K562 (cell line): Measurements from ENCODE around the gene ACY1.

ENCODE experiments used
- CBX2 ChIP-seq: fragments of 200-600 bp; sonication (generic); IDR thresholded peaks from one replicate; pipeline ENCODE4 v1.6.1; 2012; ENCODE audit warnings: mild to moderate bottlenecking, low read length, inconsistent platforms; ENCODE audit not compliant: insufficient read depth, poor library complexity, severe bottlenecking
- EP300 ChIP-seq: IDR thresholded peaks from 2 replicates; pipeline ENCODE4 v1.6.1; 2012; ENCODE audit warnings: low read length, improper control_type of control experiment
- MECOM ChIP-seq: fragments of 250-450 bp; sonication (Bioruptor Pico); IDR thresholded peaks from 2 replicates; pipeline ENCODE4 v1.8.0; 2022; ENCODE audit warnings: inconsistent platforms
- POU5F1 ChIP-seq: fragments of 150-350 bp; IDR thresholded peaks from 2 replicates; pipeline ENCODE4 v1.6.1; 2014; ENCODE audit warnings: borderline replicate concordance, low read length, low read depth, mild to moderate bottlenecking; ENCODE audit not compliant: partially characterized antibody
- SRF ChIP-seq, 2 experiments: fragments of 250-450, 450-650 bp in 1 of 2; sonication (Bioruptor Pico) in 1 of 2; sonication (generic) in 1 of 2; formaldehyde crosslinking; IDR thresholded peaks; 2 replicates each; pipeline versions ENCODE4 v1.5.0 to v1.5.1; 2020 to 2022; ENCODE audit warnings: mild to moderate bottlenecking in 1 of 2, missing genetic modification reagents in 1 of 2
- TEAD4 ChIP-seq, 2 experiments: sonication (generic) in 1 of 2; formaldehyde crosslinking in 1 of 2; IDR thresholded peaks; 2 replicates each; pipeline versions ENCODE4 v1.6.1 to v1.8.0; 2012 to 2022; ENCODE audit warnings: borderline replicate concordance in 1 of 2, inconsistent platforms in 1 of 2, low read length in 1 of 2, mild to moderate bottlenecking in 1 of 2, missing genetic modification reagents in 1 of 2

GRCh38 chr3:52026041-52026440 lies 42.7 kb downstream of the ACY1 start:
- TF ChIP-seq MECOM (CRISPR knock-in tag) (no peak), SRF (CRISPR knock-in tag; IDR thresholded peaks at IDR 0.05) (no peak), EP300 (no peak), POU5F1 (no peak), CBX2 (no peak), TEAD4 (IDR thresholded peaks at IDR 0.05; ENCODE audit: low read length) (no peak), TEAD4 (CRISPR knock-in tag; IDR thresholded peaks at IDR 0.05; ENCODE audit: borderline replicate concordance) (no peak)
